GM19025 (cell line): ENCODE measurements around the gene SNX30.

ENCODE experiments used
- ATAC-seq: cut with Tn5 transposase; IDR thresholded peaks from one replicate; pipeline ENCODE4 v1.9.1; 2021; ENCODE audit warnings: mild to moderate bottlenecking, low read depth, moderate library complexity; ENCODE audit not compliant: unreplicated experiment

SNX30 gene

GRCh38 chr9:112870556-112870955 lies 120.0 kb downstream of the SNX30 start:
- ATAC-seq, result no peak

- ATAC-seq, result no peak
Measured at GRCh38 chr9:112872019-112872418, 121.5 kb downstream of the SNX30 start.

- ATAC-seq, result no peak
Measured at GRCh38 chr9:112873773-112874405, 123.3 kb downstream of the SNX30 start.

- no peak for ATAC-seq
Measured at GRCh38 chr9:112878752-112879151, 128.2 kb downstream of the SNX30 start.

GRCh38 chr9:112880650-112881049 lies 130.1 kb downstream of the SNX30 start:
- ATAC-seq, result no peak

GRCh38 chr9:112881331-112881730 lies 130.8 kb downstream of the SNX30 start:
- no peak for ATAC-seq

- no peak for ATAC-seq
Measured at GRCh38 chr9:112884101-112884500, 133.5 kb downstream of the SNX30 start.

GRCh38 chr9:112884721-112885120 lies 134.2 kb downstream of the SNX30 start:
- no peak for ATAC-seq

GRCh38 chr9:112885324-112885723 lies 134.8 kb downstream of the SNX30 start:
- no peak for ATAC-seq

- no peak for ATAC-seq
Measured at GRCh38 chr9:112886351-112886750, 135.8 kb downstream of the SNX30 start.

GRCh38 chr9:112887381-112887780 lies 136.8 kb downstream of the SNX30 start:
- no peak for ATAC-seq

GRCh38 chr9:112890106-112891081 lies 139.8 kb downstream of the SNX30 start, which contains the start of gene SLC46A2:
Gene SLC46A2, minus strand, starts transcription at chr9:112890876. Its CDS starts 195 bp downstream, at chr9:112890681.
- ATAC-seq, result no peak

GRCh38 chr9:112891521-112891920 lies 141.0 kb downstream of the SNX30 start:
- no peak for ATAC-seq

- no peak for ATAC-seq
Measured at GRCh38 chr9:112892981-112893380, 142.4 kb downstream of the SNX30 start.

- ATAC-seq, result no peak
Measured at GRCh38 chr9:112894041-112894440, 143.5 kb downstream of the SNX30 start.

GRCh38 chr9:112894699-112895098 lies 144.1 kb downstream of the SNX30 start:
- ATAC-seq, result no peak

GRCh38 chr9:112896131-112896530 lies 145.6 kb downstream of the SNX30 start:
- ATAC-seq, result no peak

- ATAC-seq, result no peak
Measured at GRCh38 chr9:112898872-112899311, 148.3 kb downstream of the SNX30 start.

GRCh38 chr9:112900488-112900887 lies 149.9 kb downstream of the SNX30 start:
- ATAC-seq, result no peak

- ATAC-seq, result no peak
Measured at GRCh38 chr9:112900901-112901300, 150.3 kb downstream of the SNX30 start.

GRCh38 chr9:112905084-112905483 lies 154.5 kb downstream of the SNX30 start:
- no peak for ATAC-seq
